Lower leg skin (tissue), 4 donors: ENCODE results near the gene LTBP4. TPM values are rescaled to one million over a fixed set of nuclear protein-coding genes. Genes with fewer than 3 reads are reported as not detected.
A peak's percentile ranks its signal among the peaks of the same experiment; 100 is the strongest.

Source experiments
- DNase-seq, 2 donors: peaks; one replicate each; pipeline ENCODE4 v3.0.0-alpha.2; 2019; ENCODE audit warnings: low spot score in 2 of 2
- H3K4me3 ChIP-seq: fragments of 200-600 bp; sonication (generic); 2 replicates; pipeline ENCODE4 v1.5.1; 2017; ENCODE audit warnings: mild to moderate bottlenecking, low read depth; ENCODE audit not compliant: poor library complexity, severe bottlenecking
- CTCF ChIP-seq, 3 donors: fragments of 450-650 bp; IDR thresholded peaks; one replicate each; pipeline ENCODE4 v1.5.1; 2016; ENCODE audit warnings: antibody characterized with exemption in 3 of 3, mild to moderate bottlenecking in 3 of 3, moderate library complexity in 2 of 3
- POLR2A ChIP-seq, 2 donors: fragments of 450-650 bp; IDR thresholded peaks; one replicate each; pipeline ENCODE4 v1.6.1; 2016 to 2017; ENCODE audit warnings: antibody characterized with exemption in 2 of 2, mild to moderate bottlenecking in 1 of 2, moderate library complexity in 1 of 2
- WGBS, 2 donors: methylation state at CpG; one replicate each; pipeline ENCODE4 v1.1.5; 2018; 5-methylcytosine and 5-hydroxymethylcytosine counted together
- intact Hi-C: fragments of 100-400 bp; cut with DNase I; formaldehyde crosslinking; loops from one replicate; pipeline ENCODE4 v1.15.0; 2023; ENCODE audit warnings: low total_unique reads
- total RNA-seq, 4 donors: library from RNA; depleted of rRNA; stranded (reverse); fragments of >200 nt; gene quantifications; one replicate each; pipeline ENCODE4 v1.1.0, GENCODE V29; 2016

The LTBP4 gene
- total RNA-seq, 4 donors from 2014 or later, result 113 to 181 (median 144) TPM

GRCh38 chr19:40598918-40599307 lies 2.3 kb upstream of the LTBP4 start:
- 8 to 9% methylated on average over 15 of the region's 15 CpGs for WGBS, 2 donors
- H3K4me3 ChIP-seq, result no peak overlapping the region
- DNase-seq, result peak in 1 of 2 donors; percentile 83
- TF ChIP-seq POLR2A (IDR thresholded peaks at IDR 0.05) (no peak), CTCF (IDR thresholded peaks at IDR 0.05) (no peak)
- intact Hi-C loops, result loop anchor here (5.0 to 10.0 kb wide), 2 partner anchors 47 to 64 kb away; no protein-coding TSS in a partner anchor

- no peak overlapping the region for H3K4me3 ChIP-seq
- intact Hi-C loops, result loop anchor here (5.0 to 10.0 kb wide), 2 partner anchors 47 to 65 kb away; no protein-coding TSS in a partner anchor
- no peak for TF ChIP-seq CTCF (IDR thresholded peaks at IDR 0.05)
- TF ChIP-seq POLR2A (IDR thresholded peaks at IDR 0.05), result no peak
- peak in 1 of 2 donors; percentile 89 for DNase-seq
- WGBS, 2 donors, result 2 to 4% methylated on average over 9 of the region's 9 CpGs
Measured at GRCh38 chr19:40599331-40599901, 1.8 kb upstream of the LTBP4 start.

- TF ChIP-seq CTCF (IDR thresholded peaks at IDR 0.05) (no peak), POLR2A (IDR thresholded peaks at IDR 0.05) (no peak)
- intact Hi-C loops, result loop anchor here (5.0 to 10.0 kb wide), 2 partner anchors 48 to 65 kb away; no protein-coding TSS in a partner anchor
- WGBS, 2 donors, result 2 to 6% methylated on average over 13 to 43 of the region's 43 CpGs
- DNase-seq, result peak in 1 of 2 donors; percentile 91
- no peak overlapping the region for H3K4me3 ChIP-seq
Measured at GRCh38 chr19:40599902-40600569, 1.1 kb upstream of the LTBP4 start.

GRCh38 chr19:40600570-40601133 lies 517 bp upstream of the LTBP4 start:
- no peak for TF ChIP-seq POLR2A (IDR thresholded peaks at IDR 0.05)
- no peak for TF ChIP-seq CTCF (IDR thresholded peaks at IDR 0.05)
- no peak overlapping the region for H3K4me3 ChIP-seq
- intact Hi-C loops, result no loop called here
- 3 to 4% methylated on average over 11 to 13 of the region's 13 CpGs for WGBS, 2 donors
- peak in 1 of 2 donors; percentile 82 for DNase-seq

GRCh38 chr19:40603071-40603388 lies 1.9 kb downstream of the LTBP4 start:
- WGBS, 2 donors, result 7 to 23% methylated on average over 2 of the region's 2 CpGs
- intact Hi-C loops, result no loop called here
- no peak overlapping the region for H3K4me3 ChIP-seq
- DNase-seq, result no peak
- TF ChIP-seq POLR2A (IDR thresholded peaks at IDR 0.05) (no peak), CTCF (IDR thresholded peaks at IDR 0.05) (no peak)
